ENCODE measurements around the gene NPAP1. TPM values are rescaled to one million over a fixed set of nuclear protein-coding genes. Genes with fewer than 3 reads are reported as not detected.

Gene NPAP1
- total and polyA plus RNA-seq, 2 donors (not counting 3 experiments of a cell fraction or from before 2014, with no cell fraction given) = not detected

GRCh38 chr15:24696842-24697241 is 21.3 kb downstream of the NPAP1 start:
- POLR2A ChIA-PET = no interaction called here
- dilution Hi-C loops (cut with MboI; ENCODE audit: extremely low pct_ligation_motif_present, low sequenced_read_pairs) = no loop called here

More at GRCh38 chr15:24696842-24697241, 21.3 kb downstream of the NPAP1 start:
- Histone ChIP-seq H3K9me3 (replicated peaks; ENCODE audit: control insufficient read depth, insufficient read depth, low read length) (no peaks in the 10 kb centered on the region), H3K79me2 (ENCODE audit: control insufficient read depth, insufficient read depth, low read length) (no peaks in the 10 kb centered on the region), H3K27me3 (ENCODE audit: control insufficient read depth in 2 of 2, insufficient read depth in 2 of 2, low read length in 2 of 2) (no peaks in the 10 kb centered on the region), H3K9me1 (replicated peaks; ENCODE audit: control insufficient read depth, extremely low read depth, insufficient read depth, low read length) (no peaks in the 10 kb centered on the region), H3K4me1 (ENCODE audit: control insufficient read depth, extremely low read depth, insufficient read depth, low read length) (no peaks in the 10 kb centered on the region), H3K36me3 (ENCODE audit: control insufficient read depth in 2 of 2, extremely low read depth in 1 of 2, insufficient read depth in 2 of 2, low read length in 2 of 2) (no peaks in the 10 kb centered on the region), H3K4me3 (replicated peaks in 1 of 3; ENCODE audit: insufficient read depth in 1 of 3, low read depth in 1 of 3, low read length in 3 of 3) (no peak overlapping the region), H3K9ac (replicated peaks; ENCODE audit: extremely low read depth, insufficient read depth, low read length) (no peak overlapping the region), H3K27ac (ENCODE audit: insufficient read depth, low read depth, low read length) (no peak overlapping the region), H4K20me1 (replicated peaks; ENCODE audit: control insufficient read depth, extremely low read depth, insufficient read depth, low read length) (no peaks in the 10 kb centered on the region), H3K4me2 (ENCODE audit: insufficient read depth, low read length) (no peak overlapping the region), H2AFZ (ENCODE audit: low read depth, low read length) (no peak overlapping the region)
- intact Hi-C loops (cut with micrococcal nuclease) = no loop called here
- BruUV-seq (replicated peaks) = no TSS peak
- CTCF ChIA-PET = no interaction called here
- DNase-seq (ENCODE audit: low read depth, low spot score) (no peak), FAIRE-seq (no peak)
- no peak for TF ChIP-seq EZH2 (IDR thresholded peaks at IDR 0.05; ENCODE audit: borderline replicate concordance, low read depth, low read length, severe bottlenecking)
- no peak for TF ChIP-seq JUN (IDR thresholded peaks at IDR 0.05; ENCODE audit: borderline replicate concordance, insufficient read depth, insufficient read length, low read depth)
- no peak for TF ChIP-seq POLR2AphosphoS5 (IDR thresholded peaks at IDR 0.05; ENCODE audit: insufficient read depth, low read depth, low read length)
- TF ChIP-seq POLR2A (IDR thresholded peaks at IDR 0.05; ENCODE audit: low read depth, low read length) = no peak
- TF ChIP-seq MYC (IDR thresholded peaks at IDR 0.05; ENCODE audit: low read depth, low read length) = no peak
- TF ChIP-seq MAX (IDR thresholded peaks at IDR 0.05; ENCODE audit: insufficient read depth, insufficient read length) = no peak
- no peak for TF ChIP-seq FOS (IDR thresholded peaks at IDR 0.05; ENCODE audit: borderline replicate concordance, insufficient read depth, low read length)
- no peak for TF ChIP-seq GATA2 (IDR thresholded peaks at IDR 0.05; ENCODE audit: insufficient read depth, insufficient read length, low read depth, low read length)
- TF ChIP-seq CTCF (IDR thresholded peaks at IDR 0.05; ENCODE audit: extremely low read depth in 1 of 2, insufficient read depth in 1 of 2, low read depth in 1 of 2, low read length in 2 of 2) = no peak
